ENCODE data around the gene SNRPA. TPM values are rescaled to one million over a fixed set of nuclear protein-coding genes. Genes with fewer than 3 reads are reported as not detected.
A peak's percentile ranks its signal among the peaks of the same experiment; 100 is the strongest.

SNRPA gene
- polyA plus RNA-seq, 3 donors: 21.2 to 44.1 (median 42.8) TPM

DNA sequence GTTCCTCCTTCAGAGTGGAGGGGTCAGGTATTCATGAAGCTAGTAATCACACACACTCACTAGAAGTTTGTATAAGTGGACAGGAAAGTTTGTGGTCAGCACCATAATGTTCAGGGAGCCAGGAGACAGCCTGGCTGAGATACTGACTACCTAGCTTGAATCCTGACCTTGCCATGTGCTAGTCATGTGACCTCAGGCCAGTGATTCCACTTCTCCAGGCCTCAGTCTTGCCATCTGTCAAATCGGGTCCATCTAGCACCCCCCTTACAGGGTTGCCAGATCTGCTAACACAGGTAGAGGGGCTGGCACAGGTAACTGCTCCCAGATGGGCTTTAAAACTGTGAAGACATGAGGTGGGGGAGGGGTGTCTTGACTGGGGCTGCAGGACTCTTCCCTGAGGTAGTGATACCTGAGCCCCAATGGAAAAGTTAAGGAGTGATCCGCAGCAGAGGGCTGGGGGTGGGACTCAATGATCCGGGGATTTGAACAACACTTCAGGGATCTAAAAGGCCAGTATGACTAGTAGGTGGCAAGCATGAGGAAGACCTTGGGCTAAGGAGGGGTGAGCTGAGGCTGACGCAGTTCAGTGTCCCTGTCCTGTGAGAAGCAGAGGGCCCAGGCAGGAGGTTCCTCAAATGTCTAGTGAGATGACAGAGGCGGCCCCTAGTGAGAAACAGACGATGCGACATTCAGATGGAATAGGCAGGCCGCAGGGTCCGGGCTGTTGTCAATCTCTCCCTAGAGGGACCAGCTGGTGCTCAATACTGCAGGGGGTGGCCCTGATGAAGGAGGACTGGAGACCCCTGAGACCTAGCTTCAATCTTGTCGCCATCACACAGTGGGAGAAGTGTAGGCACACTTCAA, 9.2 kb upstream of the SNRPA start:
- no peak overlapping the region for H3K27ac ChIP-seq (ENCODE audit: low read depth, low read length)
- WGBS, 3 donors: 81 to 82% (median 82%) methylated on average over 10 of the region's 10 CpGs

DNA sequence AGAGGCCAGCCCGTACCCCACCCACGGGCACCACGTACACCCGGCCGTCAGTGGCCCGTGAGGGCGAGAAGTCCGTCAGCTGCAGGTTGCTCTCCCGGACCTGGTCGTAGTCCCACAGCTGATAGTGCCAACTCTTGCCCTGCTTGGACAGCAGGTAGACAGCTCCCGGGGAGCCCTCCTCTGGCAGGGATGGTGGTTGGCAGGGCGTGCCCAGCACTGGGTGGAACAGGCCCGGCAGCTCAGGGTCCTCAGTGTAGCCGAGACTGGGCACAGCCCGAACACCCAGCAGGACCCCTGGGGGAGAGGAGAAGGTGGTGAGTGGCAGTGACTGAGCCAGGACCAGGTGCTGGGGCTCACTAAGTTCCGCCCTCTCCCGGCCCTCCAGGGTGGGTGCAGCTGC, 8.5 kb upstream of the SNRPA start:
- 40 to 87% (median 86%) methylated on average over 15 to 17 of the region's 17 CpGs for WGBS, 3 donors
- H3K27ac ChIP-seq (ENCODE audit: low read depth, low read length): no peak overlapping the region

DNA sequence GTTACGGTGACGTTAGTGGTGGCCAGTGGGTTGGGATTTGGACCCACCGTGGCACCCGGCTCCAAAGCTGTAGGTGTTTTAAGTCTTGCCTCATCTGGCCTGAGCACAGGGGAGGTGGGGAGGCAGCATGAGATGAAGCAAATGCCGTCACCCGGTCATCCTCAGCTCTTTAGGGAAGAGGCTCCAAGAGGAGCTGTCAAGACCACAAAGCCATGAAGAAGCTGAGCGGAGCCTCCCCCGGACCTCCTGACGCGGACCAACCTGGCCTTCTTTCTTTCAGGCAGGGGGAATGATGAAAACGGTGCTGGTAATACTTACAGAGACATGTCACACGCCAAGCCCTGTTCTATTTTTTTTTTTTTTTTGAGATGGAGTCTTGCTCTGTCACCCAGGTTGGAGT, 8.1 kb upstream of the SNRPA start:
- H3K27ac ChIP-seq (ENCODE audit: low read depth, low read length): no peak overlapping the region
- 90% methylated on average over 12 of the region's 12 CpGs for WGBS, 3 donors

DNA sequence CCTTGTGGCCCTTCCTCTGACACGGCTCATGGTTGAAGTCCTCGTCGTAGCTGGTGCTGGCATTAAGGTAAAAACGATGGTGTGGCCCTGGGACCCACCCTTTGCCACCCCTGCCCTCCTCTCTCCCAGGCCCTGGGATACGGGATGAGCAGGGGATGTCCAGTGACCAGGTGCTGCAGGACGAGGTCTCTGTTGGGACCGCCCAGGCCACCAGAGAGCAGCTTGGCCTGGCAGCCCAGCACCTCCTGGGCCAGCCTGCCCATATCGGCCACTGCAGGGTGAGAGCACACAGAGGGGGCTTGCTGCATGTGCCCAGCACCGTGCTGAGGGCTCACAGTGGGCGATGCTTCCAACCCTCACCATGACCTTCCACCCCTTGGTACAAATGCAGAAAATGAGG, 7.1 kb upstream of the SNRPA start:
- no peak overlapping the region for H3K27ac ChIP-seq (ENCODE audit: low read depth, low read length)
- 88 to 96% (median 92%) methylated on average over 10 of the region's 10 CpGs for WGBS, 3 donors

DNA sequence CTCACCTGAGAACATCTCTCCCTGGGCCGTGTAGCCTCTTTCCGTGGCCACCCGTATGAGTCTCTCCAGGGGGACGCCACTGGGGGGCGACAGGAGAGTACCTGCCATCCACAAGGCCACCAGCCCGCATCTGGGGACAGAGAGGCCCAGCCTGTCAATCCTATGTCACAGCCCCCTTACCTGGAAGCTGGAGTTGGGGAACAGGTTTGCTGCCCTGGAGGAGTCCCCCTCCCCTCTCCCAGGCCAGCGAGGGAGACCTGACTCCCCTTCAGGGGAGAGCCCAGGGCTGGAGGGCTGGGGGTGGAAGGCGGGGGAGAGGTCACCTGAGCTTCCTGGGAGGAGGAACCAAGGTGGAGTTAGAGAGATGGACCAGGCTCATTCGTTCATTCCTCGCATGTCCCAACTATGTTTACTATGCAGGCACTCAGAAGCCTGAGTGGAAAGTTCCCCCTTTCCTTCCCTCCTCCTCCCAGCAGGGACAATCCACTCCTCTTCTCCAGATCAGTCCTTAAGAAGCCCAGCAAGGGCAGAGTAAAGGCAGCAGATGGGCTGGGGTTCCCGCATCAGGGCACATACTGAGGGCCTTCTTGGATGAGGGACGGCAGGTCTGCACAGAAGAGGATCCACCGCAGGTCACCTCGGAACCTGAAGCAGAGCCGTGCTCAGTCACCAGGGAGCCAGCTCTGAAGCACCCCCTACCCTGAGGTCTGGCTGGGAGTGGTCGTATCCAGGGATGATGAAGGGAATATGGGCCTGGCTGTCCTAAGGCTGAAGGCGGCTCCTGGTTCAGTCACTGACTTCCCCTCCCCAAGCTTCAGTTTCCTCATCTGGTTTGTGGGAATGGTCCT, 6.2 kb upstream of the SNRPA start:
- no peak overlapping the region for H3K27ac ChIP-seq (ENCODE audit: low read depth, low read length)
- 65 to 81% (median 79%) methylated on average over 17 of the region's 17 CpGs for WGBS, 3 donors

DNA sequence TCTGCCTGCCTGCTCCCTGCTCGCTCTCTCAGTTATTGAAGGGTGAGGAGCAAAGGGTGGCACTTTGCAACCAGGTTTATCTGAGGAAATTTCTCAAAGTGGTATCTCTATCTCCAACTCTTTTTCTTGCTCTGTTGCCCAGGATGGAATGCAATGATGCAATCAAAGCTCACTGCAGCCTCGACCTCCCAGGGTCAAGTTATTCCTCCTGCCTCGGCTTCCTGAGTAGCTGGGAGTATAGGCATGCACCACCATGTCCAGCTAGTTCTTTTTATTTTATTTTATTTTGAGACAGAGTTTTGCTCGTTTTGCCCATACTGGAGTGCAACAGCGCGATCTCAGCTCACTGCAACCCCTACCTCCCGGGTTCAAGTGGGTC, 5.6 kb upstream of the SNRPA start:
- H3K27ac ChIP-seq (ENCODE audit: low read depth, low read length): no peak overlapping the region
- WGBS, 3 donors: 72 to 77% (median 73%) methylated on average over 7 of the region's 7 CpGs

DNA sequence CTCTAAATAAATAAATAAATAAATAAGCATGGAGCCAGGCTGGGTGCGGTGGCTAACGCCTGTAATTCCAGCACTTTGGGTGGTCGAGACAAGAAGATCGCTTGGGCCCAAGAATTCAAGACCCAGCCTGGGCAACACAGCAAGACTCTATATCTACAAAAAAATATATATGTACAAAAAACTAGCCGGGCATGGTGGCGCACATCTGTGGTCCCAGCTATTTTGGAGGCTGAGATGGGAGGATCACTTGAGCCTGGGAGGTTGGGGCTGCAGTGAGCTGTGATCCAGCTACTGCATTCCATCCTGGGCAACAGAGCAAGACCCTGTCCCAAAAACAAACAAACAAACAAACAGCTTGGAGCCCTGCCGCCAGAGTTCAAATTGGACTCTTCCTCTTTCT, 3.5 kb upstream of the SNRPA start:
- 94 to 97% (median 95%) methylated on average over 7 of the region's 7 CpGs for WGBS, 3 donors

DNA sequence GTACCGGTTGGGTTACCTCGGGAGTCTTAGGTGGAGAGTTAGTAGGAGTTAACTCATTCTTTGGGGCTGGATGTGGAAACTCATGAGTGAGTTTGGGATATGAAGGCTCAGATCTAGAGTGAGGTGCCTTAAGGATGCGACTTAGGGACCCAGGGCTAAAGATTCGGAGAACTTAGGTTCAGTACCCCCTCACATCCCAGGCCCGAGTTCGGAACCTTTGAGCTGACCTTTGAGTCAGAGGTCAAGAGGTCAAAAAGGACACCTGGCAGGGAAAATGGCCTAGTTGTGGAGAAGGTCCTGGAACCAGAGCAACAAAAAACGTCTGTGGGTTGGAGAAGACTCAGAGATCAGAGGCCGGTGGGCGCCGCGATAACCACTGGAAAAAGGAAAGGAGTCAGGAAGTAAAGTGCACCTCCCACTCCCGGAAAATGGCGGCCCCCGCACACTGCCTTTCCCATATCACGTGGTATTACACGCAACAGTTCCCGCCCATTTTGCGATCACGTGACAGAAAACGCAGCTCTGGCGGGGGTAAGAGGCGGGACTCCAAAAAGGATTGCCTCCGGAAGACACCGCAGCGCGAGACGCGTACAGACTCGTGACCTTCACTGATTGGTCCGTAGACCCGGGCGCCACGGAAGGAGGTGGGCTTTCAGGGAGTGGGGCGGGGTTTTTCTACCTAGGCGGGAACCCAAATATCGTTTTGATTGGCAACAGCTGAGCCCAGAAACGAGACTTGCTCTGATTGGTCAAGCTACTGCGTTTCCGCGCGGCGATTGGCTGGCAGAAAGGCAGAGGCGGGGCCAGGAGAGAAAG, 737 bp upstream of the SNRPA start, which contains the start of gene ACTMAP:
ACTMAP (minus strand) TSS at position 420 of the 816 bp plus-strand sequence. CDS start 674 bp downstream, outside the sequence.
- peak within 1 kb of the TSS; percentile 83 for H3K27ac ChIP-seq (ENCODE audit: low read depth, low read length)
- 0% methylated on average over 43 of the region's 43 CpGs for WGBS, 3 donors

More for the DNA sequence above, 3.5 kb upstream of the SNRPA start:
- no peak overlapping the region for H3K27ac ChIP-seq (ENCODE audit: low read depth, low read length)

DNA sequence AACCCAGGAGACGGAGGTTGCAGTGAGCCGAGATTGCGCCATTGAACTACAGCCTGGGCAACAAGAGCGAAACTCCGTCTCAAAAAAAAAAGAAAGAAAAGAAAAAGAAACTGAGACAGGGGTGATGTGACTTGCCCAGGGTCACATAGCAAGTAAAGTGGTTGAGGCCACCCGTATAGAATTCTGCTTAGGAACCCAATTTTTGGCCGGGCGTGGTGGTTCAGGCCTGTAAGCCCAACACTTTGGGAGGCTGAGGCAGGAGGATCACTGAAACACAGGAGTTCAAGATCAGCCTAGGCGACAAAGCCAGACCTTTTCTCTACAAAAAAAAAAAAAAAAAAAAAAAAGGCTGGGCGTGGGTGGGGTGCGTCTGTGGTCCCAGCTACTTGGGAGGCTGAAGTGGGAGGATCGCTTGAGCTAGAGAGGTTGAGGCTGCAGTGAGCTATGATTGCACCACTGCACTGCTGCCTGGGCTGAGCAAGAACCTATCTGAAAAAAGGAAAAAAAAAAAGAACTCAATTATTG, 1.3 kb downstream of the SNRPA start:
- WGBS, 3 donors: 58 to 64% (median 59%) methylated on average over 11 to 12 of the region's 12 CpGs
- H3K27ac ChIP-seq (ENCODE audit: low read depth, low read length): no peak overlapping the region

DNA sequence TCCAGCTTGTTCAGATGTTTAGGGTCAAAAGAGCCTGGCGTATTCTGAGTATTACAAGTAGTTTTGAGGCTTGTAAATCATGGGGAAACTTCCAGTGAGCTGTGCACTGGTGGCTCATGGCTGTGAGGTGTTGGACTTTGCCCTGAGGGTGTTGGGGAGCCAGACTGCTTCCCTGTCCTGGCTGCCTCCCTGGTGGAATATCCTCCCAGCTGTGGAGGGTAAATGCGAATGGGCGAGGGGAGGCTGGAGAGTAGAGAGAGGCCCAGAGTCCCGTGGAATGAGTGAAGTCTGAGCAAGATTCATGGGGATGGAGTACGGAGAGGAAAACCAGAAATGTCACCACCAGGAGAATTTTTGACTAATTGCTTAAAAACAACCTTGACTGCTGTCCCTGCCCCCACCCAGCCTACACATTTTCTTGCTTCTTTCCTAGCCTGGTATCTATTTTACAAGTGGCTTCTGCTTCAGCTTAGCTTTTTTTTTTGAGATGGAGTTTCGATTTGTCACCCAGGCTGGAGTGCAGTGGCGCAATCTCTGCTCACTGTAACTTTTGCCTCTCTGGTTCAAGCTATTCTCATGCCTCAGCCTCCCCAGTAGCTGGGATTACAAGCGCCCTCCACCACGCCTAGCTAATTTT, 3.7 kb downstream of the SNRPA start:
- 57 to 76% (median 74%) methylated on average over 9 of the region's 9 CpGs for WGBS, 3 donors
- H3K27ac ChIP-seq (ENCODE audit: low read depth, low read length): no peak overlapping the region

DNA sequence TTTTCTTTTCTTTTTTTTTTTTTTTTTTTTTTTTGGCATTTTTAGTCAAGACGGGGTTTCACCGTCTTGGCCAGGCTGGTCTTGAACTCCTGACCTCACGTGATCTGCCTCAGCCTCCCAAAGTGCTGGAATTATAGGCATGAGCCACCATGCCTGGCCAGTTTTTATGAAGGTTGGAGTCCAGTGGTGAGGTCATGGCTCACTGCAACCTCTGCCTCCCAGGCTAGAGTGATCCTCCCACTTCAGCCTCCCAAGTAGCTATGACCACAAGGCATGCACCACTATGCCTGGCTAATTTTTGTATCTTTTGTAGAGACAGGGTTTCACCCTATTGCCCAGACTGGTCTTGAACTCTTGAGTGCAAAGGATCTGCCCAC, 4.2 kb downstream of the SNRPA start:
- no peak overlapping the region for H3K27ac ChIP-seq (ENCODE audit: low read depth, low read length)
- WGBS, 3 donors: 84 to 94% (median 91%) methylated on average over 3 of the region's 3 CpGs

DNA sequence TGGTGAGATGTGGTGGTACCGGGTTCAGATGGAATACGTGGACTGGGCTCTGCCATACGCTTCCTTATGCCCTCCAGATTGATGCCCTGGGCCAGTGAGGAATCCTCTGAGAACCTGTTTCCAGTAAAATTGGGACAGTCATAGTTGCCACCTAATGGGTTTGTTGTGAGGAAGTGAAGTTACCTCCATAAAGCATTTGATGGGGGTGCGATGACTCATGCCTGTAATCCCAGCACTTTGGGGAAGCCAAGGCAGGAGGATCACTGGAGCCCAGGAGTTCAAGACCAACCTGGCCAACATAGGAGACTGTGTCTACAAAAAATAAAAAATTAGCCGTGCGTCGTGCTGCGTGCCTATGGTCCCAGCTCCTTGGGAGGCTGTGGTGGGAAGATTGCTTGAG, 4.8 kb downstream of the SNRPA start:
- no peak overlapping the region for H3K27ac ChIP-seq (ENCODE audit: low read depth, low read length)
- 97 to 98% (median 97%) methylated on average over 8 of the region's 8 CpGs for WGBS, 3 donors

DNA sequence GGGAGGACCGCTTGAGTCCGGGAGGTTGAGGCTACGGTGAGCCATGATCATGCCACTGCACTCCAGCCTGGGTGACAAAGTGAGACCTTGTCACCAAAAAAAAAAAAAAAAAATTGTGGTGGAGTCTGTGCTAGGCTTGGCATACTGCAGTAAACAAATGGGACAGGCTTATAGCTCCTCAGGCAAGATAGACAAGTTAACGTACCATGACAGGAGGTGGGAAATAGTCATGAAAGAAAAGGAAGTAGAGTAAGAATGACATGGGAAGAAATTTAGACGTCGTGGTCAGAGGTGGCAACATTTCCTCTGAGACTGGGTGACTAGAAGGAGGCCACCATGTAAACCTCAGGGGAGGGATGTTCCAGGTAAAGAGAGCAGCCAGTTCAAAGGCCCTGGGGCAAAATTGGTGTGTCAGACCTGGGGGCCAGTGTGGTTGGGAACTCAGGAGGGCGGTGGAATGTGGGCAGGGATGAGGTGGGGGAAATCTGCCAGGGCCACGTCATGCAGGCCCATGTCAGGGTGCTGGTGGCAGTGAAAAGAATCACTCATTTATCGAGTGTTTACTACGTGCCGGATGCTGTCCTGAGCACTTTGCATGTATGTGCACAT, 5.6 kb downstream of the SNRPA start:
- WGBS, 3 donors: 70 to 82% (median 71%) methylated on average over 11 of the region's 11 CpGs
- no peak overlapping the region for H3K27ac ChIP-seq (ENCODE audit: low read depth, low read length)

DNA sequence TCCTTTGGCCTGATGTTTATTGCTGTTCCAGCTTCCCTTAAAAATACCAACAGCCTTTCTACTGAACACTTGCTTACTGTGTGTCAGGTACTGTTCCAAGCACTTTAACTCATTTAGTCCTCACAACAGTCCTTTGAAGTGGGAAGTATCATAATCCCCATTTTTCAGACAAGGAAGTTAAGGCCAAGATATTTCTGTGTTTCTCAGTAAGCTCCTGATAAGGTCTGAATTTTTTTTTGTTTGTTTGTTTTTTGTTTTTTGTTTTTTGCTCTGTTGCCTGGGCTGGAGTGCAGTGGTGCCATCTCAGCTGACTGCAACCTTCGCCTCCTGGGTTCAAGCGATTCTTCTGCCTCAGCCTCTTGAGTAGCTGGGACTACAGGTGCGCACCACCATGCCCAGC, 7.5 kb downstream of the SNRPA start:
- 95 to 100% (median 97%) methylated on average over 3 of the region's 3 CpGs for WGBS, 3 donors
- no peak overlapping the region for H3K27ac ChIP-seq (ENCODE audit: low read depth, low read length)

DNA sequence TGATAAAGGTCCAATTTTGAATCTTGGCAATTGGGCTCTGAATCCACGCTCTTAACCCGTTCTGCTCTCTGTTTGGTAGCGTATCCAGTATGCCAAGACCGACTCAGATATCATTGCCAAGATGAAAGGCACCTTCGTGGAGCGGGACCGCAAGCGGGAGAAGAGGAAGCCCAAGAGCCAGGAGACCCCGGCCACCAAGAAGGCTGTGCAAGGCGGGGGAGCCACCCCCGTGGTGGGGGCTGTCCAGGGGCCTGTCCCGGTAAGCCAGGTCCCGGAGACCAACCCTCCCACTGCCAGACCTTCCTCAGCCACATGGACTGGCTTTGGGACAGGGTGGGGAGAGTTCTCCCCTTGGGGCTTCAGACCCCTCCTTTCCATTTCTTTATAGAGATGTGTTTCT, 8.3 kb downstream of the SNRPA start:
- 90 to 95% (median 93%) methylated on average over 13 of the region's 13 CpGs for WGBS, 3 donors
- H3K27ac ChIP-seq (ENCODE audit: low read depth, low read length): no peak overlapping the region

DNA sequence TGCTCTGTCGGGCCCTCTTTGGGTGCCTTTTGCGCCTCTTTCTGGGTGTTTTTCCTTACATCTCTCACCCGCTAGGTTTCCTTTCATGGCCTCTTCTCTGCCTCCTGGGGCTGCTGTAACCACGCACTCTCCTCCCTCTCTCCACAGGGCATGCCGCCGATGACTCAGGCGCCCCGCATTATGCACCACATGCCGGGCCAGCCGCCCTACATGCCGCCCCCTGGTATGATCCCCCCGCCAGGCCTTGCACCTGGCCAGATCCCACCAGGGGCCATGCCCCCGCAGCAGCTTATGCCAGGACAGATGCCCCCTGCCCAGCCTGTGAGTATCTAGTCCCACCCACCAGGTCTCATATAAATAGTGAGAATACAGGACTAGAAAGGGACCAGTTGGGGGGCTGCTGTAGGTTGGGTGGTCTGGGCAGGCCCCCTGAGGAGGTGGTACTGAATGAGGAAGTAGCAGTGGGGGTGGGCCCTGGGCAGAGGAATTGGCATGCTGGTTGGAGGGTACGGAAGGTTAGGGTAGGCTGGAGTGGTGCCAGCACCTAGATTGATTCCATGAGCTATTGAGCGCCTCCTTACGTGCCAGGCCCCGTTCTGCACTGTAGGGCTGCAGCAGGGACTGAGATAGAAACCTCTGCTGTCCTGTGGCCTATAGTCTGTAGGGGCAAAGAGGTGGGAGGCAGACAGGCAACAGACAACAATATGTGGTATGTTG, 11.9 kb downstream of the SNRPA start:
- 87 to 89% (median 89%) methylated on average over 17 of the region's 17 CpGs for WGBS, 3 donors
- H3K27ac ChIP-seq (ENCODE audit: low read depth, low read length): no peak overlapping the region

DNA sequence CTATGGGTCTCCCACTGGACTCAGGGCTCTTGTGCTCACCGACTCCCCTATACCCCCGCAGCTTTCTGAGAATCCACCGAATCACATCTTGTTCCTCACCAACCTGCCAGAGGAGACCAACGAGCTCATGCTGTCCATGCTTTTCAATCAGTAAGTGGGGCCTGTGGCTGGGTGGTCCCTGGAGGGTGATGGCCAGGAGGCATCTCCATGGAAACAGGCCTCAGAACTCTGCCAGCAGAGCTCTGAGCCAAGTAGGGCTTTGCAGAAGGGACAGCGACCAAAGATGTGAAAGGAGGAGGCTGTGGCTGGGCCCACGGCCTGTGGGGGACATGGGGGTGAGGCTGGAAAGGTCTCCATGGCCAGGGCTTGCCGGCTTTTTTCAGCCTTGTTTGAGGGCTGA, 12.5 kb downstream of the SNRPA start:
- WGBS, 3 donors: 84 to 95% (median 93%) methylated on average over 7 of the region's 7 CpGs

More for the DNA sequence above, 12.5 kb downstream of the SNRPA start:
- H3K27ac ChIP-seq (ENCODE audit: low read depth, low read length): no peak overlapping the region
